GM12878 (cell line): ENCODE results near the gene MYO10. TPM values are rescaled to one million over a fixed set of nuclear protein-coding genes. Genes with fewer than 3 reads are reported as not detected.

ENCODE experiments used
- ATAC-seq: fragments of 200-7000 bp; cut with Tn5 transposase; 3 replicates; pipeline ENCODE4 v1.9.1; 2020; ENCODE audit warnings: mild to moderate bottlenecking, moderate library complexity
- BruUV-seq: library from RNA; stranded (reverse); fragments of 400-500 nt; replicated peaks from 2 replicates; lab custom pipeline; 2021; lab: Mats Ljungman, UMichigan
- CTCF ChIA-PET: fragments of 300-600 bp; sonication (Branson Sonifier 250); formaldehyde crosslinking; extraction: SDS; loops from one replicate; lab custom pipeline; 2021; ENCODE audit warnings: inconsistent platforms; lab: Yijun Ruan, JAX
- POLR2A ChIA-PET: fragments of 350-600 bp; formaldehyde crosslinking; extraction: SDS; loops from one replicate; lab custom pipeline; 2021; ENCODE audit warnings: inconsistent platforms; lab: Charles Lee
- RAD21 ChIA-PET: fragments of 300-600 bp; sonication (Branson Sonifier 250); formaldehyde crosslinking; loops from one replicate; lab custom pipeline; 2023; ENCODE audit warnings: antibody characterized with exemption; ENCODE audit not compliant: unreplicated experiment; lab: Charles Lee
- SMC1A ChIA-PET: fragments of 300-600 bp; sonication (Branson Sonifier 250); formaldehyde crosslinking; loops from one replicate; lab custom pipeline; 2023; ENCODE audit not compliant: unreplicated experiment, uncharacterized antibody; lab: Charles Lee
- DNase-seq: peaks from one replicate; pipeline ENCODE4 v3.0.0-alpha.2; 2011; ENCODE audit warnings: low read depth, low spot score
- FAIRE-seq: peaks from 3 replicates; lab custom pipeline; 2011; peaks lifted over from hg19 to GRCh38; lab: Jason Lieb, UNC
- H2AFZ ChIP-seq: 2 replicates; pipeline ENCODE4 v1.6.0; 2011; ENCODE audit warnings: low read depth, low read length, control low read depth; ENCODE audit not compliant: control insufficient read depth
- H3K27ac ChIP-seq: 2 replicates; pipeline ENCODE4 v1.5.1; 2011; ENCODE audit warnings: control low read depth; ENCODE audit not compliant: control insufficient read depth, insufficient read depth
- H3K27me3 ChIP-seq, 2 experiments: replicated peaks in 1 of 2; 2 replicates each; pipeline versions ENCODE4 v1.6.0 to v1.6.1; 2011; ENCODE audit warnings: low read length in 1 of 2; ENCODE audit not compliant: control insufficient read depth in 2 of 2, insufficient read depth in 2 of 2
- H3K36me3 ChIP-seq, 2 experiments: 2 replicates each; pipeline ENCODE4 v1.5.1; 2011; ENCODE audit warnings: low read length in 1 of 2; ENCODE audit not compliant: control insufficient read depth in 2 of 2, insufficient read depth in 2 of 2
- H3K4me1 ChIP-seq: 2 replicates; pipeline ENCODE4 v1.6.1; 2011; ENCODE audit warnings: mild to moderate bottlenecking, low read length, moderate library complexity, mixed read lengths; ENCODE audit not compliant: control insufficient read depth, insufficient read depth
- H3K4me2 ChIP-seq: 2 replicates; pipeline ENCODE4 v1.6.0; 2011; ENCODE audit warnings: control low read depth; ENCODE audit not compliant: control insufficient read depth, insufficient read depth
- H3K4me3 ChIP-seq: fragments of 200-600 bp; sonication (generic); 2 replicates; pipeline ENCODE4 v1.5.1; 2016
- H3K79me2 ChIP-seq: 2 replicates; pipeline ENCODE4 v1.6.0; 2011; ENCODE audit warnings: low read length; ENCODE audit not compliant: control insufficient read depth, insufficient read depth
- H3K9ac ChIP-seq: 2 replicates; pipeline ENCODE4 v1.8.0; 2011; ENCODE audit warnings: low read length, control low read depth, mixed read lengths; ENCODE audit not compliant: control insufficient read depth, insufficient read depth
- H3K9me3 ChIP-seq: replicated peaks from 3 replicates; pipeline ENCODE4 v1.5.1; 2011; ENCODE audit warnings: mild to moderate bottlenecking, low read length; ENCODE audit not compliant: control insufficient read depth, insufficient read depth
- H4K20me1 ChIP-seq: 2 replicates; pipeline ENCODE4 v1.6.0; 2011; ENCODE audit not compliant: control insufficient read depth, insufficient read depth
- EP300 ChIP-seq, 2 experiments: fragments of 150-350 bp in 1 of 2; IDR thresholded peaks; 2 replicates each; pipeline ENCODE4 v1.6.1; 2011 to 2012; ENCODE audit warnings: low read depth in 2 of 2, low read length in 2 of 2, borderline replicate concordance in 1 of 2, improper control_type of control experiment in 1 of 2, inconsistent platforms in 1 of 2; ENCODE audit not compliant: control insufficient read depth in 1 of 2
- JUND ChIP-seq: IDR thresholded peaks from 2 replicates; pipeline ENCODE4 v1.6.1; 2012; ENCODE audit warnings: low read depth, mild to moderate bottlenecking, low read length, improper control_type of control experiment, moderate library complexity
- PKNOX1 ChIP-seq: fragments of 450-650 bp; IDR thresholded peaks from 2 replicates; pipeline ENCODE4 v1.6.1; 2016; ENCODE audit warnings: mild to moderate bottlenecking
- PML ChIP-seq: IDR thresholded peaks from 2 replicates; pipeline ENCODE4 v1.6.1; 2012; ENCODE audit warnings: low read length, inconsistent platforms
- RFX5 ChIP-seq: IDR thresholded peaks from 2 replicates; pipeline ENCODE4 v1.6.1; 2011; ENCODE audit warnings: low read depth, low read length, improper control_type of control experiment
- SREBF1 ChIP-seq: IDR thresholded peaks from 2 replicates; pipeline ENCODE4 v1.6.1; 2012; ENCODE audit warnings: mild to moderate bottlenecking, low read length
- WGBS: methylation state at CpG from one replicate; pipeline ENCODE4 v1.1.6; 2016; ENCODE audit warnings: low lambda C conversion rate; ENCODE audit not compliant: insufficient replicate concordance, insufficient coverage; ENCODE audit errors: missing lambda C conversion rate; 5-methylcytosine and 5-hydroxymethylcytosine counted together
- in situ Hi-C: fragments of 300-500 bp; cut with MboI; formaldehyde crosslinking; loops from 9 replicates; pipeline ENCODE4 v1.14.3; 2018; ENCODE audit warnings: mixed read lengths
- intact Hi-C: fragments of 100-400 bp; cut with micrococcal nuclease; formaldehyde crosslinking; loops from one replicate; pipeline ENCODE4 v1.14.2; 2022; ENCODE audit not compliant: unreplicated experiment
- polyA plus RNA-seq, 11 experiments: library from polyadenylated mRNA; depleted of rRNA in 4 of 11; unstranded in 6 of 11; stranded (reverse) in 5 of 11; fragments of >200 nt; fragmentation: Nextera tagmentation in 4 of 11; fragmentation: Illumina TruSeq in 1 of 11; extraction: Ambion mirVana in 4 of 11; extraction: Trizol in 1 of 11; gene quantifications; 1 replicate in 1 of 11; 2 replicates in 10 of 11; pipeline versions ENCODE4 v1.2.1 to v1.2.3, GENCODE V29; 2011 to 2016; ENCODE audit warnings: inconsistent platforms in 2 of 11, missing spikeins in 2 of 11, low read depth in 1 of 11
- total RNA-seq, 4 experiments: library from RNA; depleted of rRNA in 3 of 4; stranded (reverse); fragments of >200 nt in 3 of 4; fragmentation: Illumina TruSeq in 1 of 4; extraction: Trizol in 1 of 4; gene quantifications; 2 replicates each; pipeline versions ENCODE4 v1.2.1 to v1.2.3, GENCODE V29; 2013 to 2021
- TF ChIP-seq, protein P1 (sequence below): IDR thresholded peaks from 2 replicates; pipeline ENCODE4 v1.6.1; 2012; ENCODE audit warnings: improper control_type of control experiment, low read depth, low read length; ENCODE audit not compliant: insufficient replicate concordance
- TF ChIP-seq, protein P2 (sequence below): IDR thresholded peaks from 2 replicates; pipeline ENCODE4 v1.6.1; 2012; ENCODE audit warnings: low read length, inconsistent platforms

Gene MYO10
- total and polyA plus RNA-seq, 10 of the 15 experiments (the other 5 are each of a cell fraction or from before 2014, with no cell fraction given), result 0.02 to 0.77 (median 0.17) TPM

GRCh38 chr5:16827755-16828154 is 108.3 kb downstream of the MYO10 start:
- no peak for DNase-seq
- Histone ChIP-seq H3K9ac (no peak overlapping the region), H3K27me3 (no peaks in the 10 kb centered on the region), H4K20me1 (no peaks in the 10 kb centered on the region), H3K79me2 (no peaks in the 10 kb centered on the region), H3K36me3 (no peaks in the 10 kb centered on the region), H3K4me2 (no peak overlapping the region), H3K9me3 (no peaks in the 10 kb centered on the region), H3K4me1 (no peaks in the 10 kb centered on the region), H3K4me3 (no peak overlapping the region), H2AFZ (no peak overlapping the region), H3K27ac (no peak overlapping the region)
- ChIA-PET SMC1A (no interaction called here), POLR2A (no interaction called here), CTCF (interaction anchor here (0.6 to 0.7 kb wide), 2 partner anchors 36 to 45 kb away, joined by 3 read pairs; no protein-coding TSS in a partner anchor), RAD21 (no interaction called here)
- no peak for ATAC-seq
- WGBS, result 53% methylated on average over 8 of the region's 8 CpGs
- FAIRE-seq, result no peak
- no TSS peak for BruUV-seq
- intact Hi-C loops (no loop called here), in situ Hi-C loops (no loop called here)
- TF ChIP-seq PML (no peak), SREBF1 (no peak)

GRCh38 chr5:16826379-16827125 is 109.5 kb downstream of the MYO10 start:
- no peak overlapping the region for H3K4me2 ChIP-seq
- ChIA-PET RAD21 (no interaction called here), CTCF (interaction anchor here (1.2 kb wide), 1 partner anchor 306 kb away, joined by 3 read pairs; no protein-coding TSS in a partner anchor), POLR2A (no interaction called here), SMC1A (no interaction called here)
- no TSS peak for BruUV-seq
- DNase-seq (no peak), ATAC-seq (no peak), FAIRE-seq (no peak)
- H3K9ac ChIP-seq, result no peak overlapping the region
- H4K20me1 ChIP-seq, result no peaks in the 10 kb centered on the region
- no peak overlapping the region for H2AFZ ChIP-seq
- H3K79me2 ChIP-seq, result no peaks in the 10 kb centered on the region
- no peaks in the 10 kb centered on the region for H3K9me3 ChIP-seq
- H3K4me1 ChIP-seq, result no peaks in the 10 kb centered on the region
- no peak overlapping the region for H3K4me3 ChIP-seq
- in situ Hi-C loops, result no loop called here
- WGBS, result 55% methylated on average over 15 of the region's 15 CpGs
- no peak overlapping the region for H3K27ac ChIP-seq
- H3K27me3 ChIP-seq, result no peaks in the 10 kb centered on the region
- no peaks in the 10 kb centered on the region for H3K36me3 ChIP-seq
- intact Hi-C loops, result no loop called here
- TF ChIP-seq, protein P1, sequence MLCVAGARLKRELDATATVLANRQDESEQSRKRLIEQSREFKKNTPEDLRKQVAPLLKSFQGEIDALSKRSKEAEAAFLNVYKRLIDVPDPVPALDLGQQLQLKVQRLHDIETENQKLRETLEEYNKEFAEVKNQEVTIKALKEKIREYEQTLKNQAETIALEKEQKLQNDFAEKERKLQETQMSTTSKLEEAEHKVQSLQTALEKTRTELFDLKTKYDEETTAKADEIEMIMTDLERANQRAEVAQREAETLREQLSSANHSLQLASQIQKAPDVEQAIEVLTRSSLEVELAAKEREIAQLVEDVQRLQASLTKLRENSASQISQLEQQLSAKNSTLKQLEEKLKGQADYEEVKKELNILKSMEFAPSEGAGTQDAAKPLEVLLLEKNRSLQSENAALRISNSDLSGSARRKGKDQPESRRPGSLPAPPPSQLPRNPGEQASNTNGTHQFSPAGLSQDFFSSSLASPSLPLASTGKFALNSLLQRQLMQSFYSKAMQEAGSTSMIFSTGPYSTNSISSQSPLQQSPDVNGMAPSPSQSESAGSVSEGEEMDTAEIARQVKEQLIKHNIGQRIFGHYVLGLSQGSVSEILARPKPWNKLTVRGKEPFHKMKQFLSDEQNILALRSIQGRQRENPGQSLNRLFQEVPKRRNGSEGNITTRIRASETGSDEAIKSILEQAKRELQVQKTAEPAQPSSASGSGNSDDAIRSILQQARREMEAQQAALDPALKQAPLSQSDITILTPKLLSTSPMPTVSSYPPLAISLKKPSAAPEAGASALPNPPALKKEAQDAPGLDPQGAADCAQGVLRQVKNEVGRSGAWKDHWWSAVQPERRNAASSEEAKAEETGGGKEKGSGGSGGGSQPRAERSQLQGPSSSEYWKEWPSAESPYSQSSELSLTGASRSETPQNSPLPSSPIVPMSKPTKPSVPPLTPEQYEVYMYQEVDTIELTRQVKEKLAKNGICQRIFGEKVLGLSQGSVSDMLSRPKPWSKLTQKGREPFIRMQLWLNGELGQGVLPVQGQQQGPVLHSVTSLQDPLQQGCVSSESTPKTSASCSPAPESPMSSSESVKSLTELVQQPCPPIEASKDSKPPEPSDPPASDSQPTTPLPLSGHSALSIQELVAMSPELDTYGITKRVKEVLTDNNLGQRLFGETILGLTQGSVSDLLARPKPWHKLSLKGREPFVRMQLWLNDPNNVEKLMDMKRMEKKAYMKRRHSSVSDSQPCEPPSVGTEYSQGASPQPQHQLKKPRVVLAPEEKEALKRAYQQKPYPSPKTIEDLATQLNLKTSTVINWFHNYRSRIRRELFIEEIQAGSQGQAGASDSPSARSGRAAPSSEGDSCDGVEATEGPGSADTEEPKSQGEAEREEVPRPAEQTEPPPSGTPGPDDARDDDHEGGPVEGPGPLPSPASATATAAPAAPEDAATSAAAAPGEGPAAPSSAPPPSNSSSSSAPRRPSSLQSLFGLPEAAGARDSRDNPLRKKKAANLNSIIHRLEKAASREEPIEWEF, result no peak
- TF ChIP-seq, protein P2, sequence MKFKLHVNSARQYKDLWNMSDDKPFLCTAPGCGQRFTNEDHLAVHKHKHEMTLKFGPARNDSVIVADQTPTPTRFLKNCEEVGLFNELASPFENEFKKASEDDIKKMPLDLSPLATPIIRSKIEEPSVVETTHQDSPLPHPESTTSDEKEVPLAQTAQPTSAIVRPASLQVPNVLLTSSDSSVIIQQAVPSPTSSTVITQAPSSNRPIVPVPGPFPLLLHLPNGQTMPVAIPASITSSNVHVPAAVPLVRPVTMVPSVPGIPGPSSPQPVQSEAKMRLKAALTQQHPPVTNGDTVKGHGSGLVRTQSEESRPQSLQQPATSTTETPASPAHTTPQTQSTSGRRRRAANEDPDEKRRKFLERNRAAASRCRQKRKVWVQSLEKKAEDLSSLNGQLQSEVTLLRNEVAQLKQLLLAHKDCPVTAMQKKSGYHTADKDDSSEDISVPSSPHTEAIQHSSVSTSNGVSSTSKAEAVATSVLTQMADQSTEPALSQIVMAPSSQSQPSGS, result no peak
- TF ChIP-seq EP300 (IDR thresholded peaks at IDR 0.05; ENCODE audit: borderline replicate concordance in 1 of 2, control insufficient read depth in 1 of 2, low read depth in 2 of 2, low read length in 2 of 2) (no peak), JUND (no peak), RFX5 (no peak), PKNOX1 (no peak)
